Dermis blood vessel endothelial cell (primary cell): ENCODE results near the gene E2F3. TPM values are rescaled to one million over a fixed set of nuclear protein-coding genes. Genes with fewer than 3 reads are reported as not detected.
A peak's percentile ranks its signal among the peaks of the same experiment; 100 is the strongest.
"Not testable (repeated sequence)": the region's sequence is repeated elsewhere in the genome, so short reads cannot be mapped to it uniquely, and the experiment has no call there.

Experiments used
- DNase-seq: peaks from one replicate; pipeline ENCODE4 v3.0.0; 2010
- total RNA-seq: library from RNA; depleted of rRNA; stranded (reverse); fragments of >200 nt; gene quantifications from 2 replicates; pipeline ENCODE4 v1.2.3, GENCODE V29; 2014

The E2F3 gene
- total RNA-seq, 1 donor from 2014 or later = 5.8 TPM

GRCh38 chr6:20472748-20473147 is 71.1 kb downstream of the E2F3 start:
- DNase-seq = no peak

- DNase-seq = no peak
Observed at GRCh38 chr6:20473518-20473917, 71.8 kb downstream of the E2F3 start.

GRCh38 chr6:20474874-20475542 is 73.3 kb downstream of the E2F3 start:
- no peak for DNase-seq

GRCh38 chr6:20476501-20477043 is 74.9 kb downstream of the E2F3 start:
- DNase-seq = no peak

- DNase-seq = no peak
Observed at GRCh38 chr6:20477485-20477884, 75.8 kb downstream of the E2F3 start.

GRCh38 chr6:20479060-20479459 is 77.4 kb downstream of the E2F3 start:
- DNase-seq = no peak

- DNase-seq = no peak
Observed at GRCh38 chr6:20479526-20479925, 77.8 kb downstream of the E2F3 start.

GRCh38 chr6:20481281-20481680 is 79.6 kb downstream of the E2F3 start:
- DNase-seq = no peak

- peak; percentile 10 for DNase-seq
Observed at GRCh38 chr6:20483887-20484497, 82.3 kb downstream of the E2F3 start.

- DNase-seq = no peak
Observed at GRCh38 chr6:20486641-20487040, 85.0 kb downstream of the E2F3 start.

GRCh38 chr6:20487669-20488375 is 86.1 kb downstream of the E2F3 start:
- no peak for DNase-seq

- DNase-seq = no peak
Observed at GRCh38 chr6:20490591-20490990, 88.9 kb downstream of the E2F3 start.

- DNase-seq = no peak
Observed at GRCh38 chr6:20492099-20492498, 90.4 kb downstream of the E2F3 start.

- peak; percentile 76 for DNase-seq
Observed at GRCh38 chr6:20497216-20498040, 95.7 kb downstream of the E2F3 start.

GRCh38 chr6:20498041-20498385 is 96.3 kb downstream of the E2F3 start:
- no peak for DNase-seq

- DNase-seq = no peak
Observed at GRCh38 chr6:20509212-20509611, 107.5 kb downstream of the E2F3 start.

GRCh38 chr6:20511852-20512251 is 110.2 kb downstream of the E2F3 start:
- no peak for DNase-seq

GRCh38 chr6:20525208-20525607 is 123.5 kb downstream of the E2F3 start:
- DNase-seq = not testable (repeated sequence)

GRCh38 chr6:20529086-20529448 is 127.4 kb downstream of the E2F3 start:
- peak; percentile 64 for DNase-seq

GRCh38 chr6:20532881-20533280 is 131.2 kb downstream of the E2F3 start:
- no peak for DNase-seq

GRCh38 chr6:20533746-20534294 is 132.1 kb downstream of the E2F3 start:
- DNase-seq = no peak
